Stomach smooth muscle (tissue), 2 donors: ENCODE measurements around the gene ZGLP1.
A peak's percentile ranks its signal among the peaks of the same experiment; 100 is the strongest.

Source experiments
- H3K27ac ChIP-seq: one replicate; pipeline ENCODE4 v1.7.0; 2013; ENCODE audit warnings: mild to moderate bottlenecking, low read length, inconsistent platforms
- H3K27me3 ChIP-seq, 2 donors: one replicate each; pipeline ENCODE4 v1.7.0; 2013; ENCODE audit warnings: low read length in 2 of 2; ENCODE audit not compliant: insufficient read depth in 2 of 2, control insufficient read depth in 1 of 2
- H3K36me3 ChIP-seq, 2 donors: one replicate each; pipeline ENCODE4 v1.7.0; 2013; ENCODE audit warnings: low read length in 2 of 2; ENCODE audit not compliant: control insufficient read depth in 2 of 2, insufficient read depth in 2 of 2
- H3K4me1 ChIP-seq: one replicate; pipeline ENCODE4 v1.7.0; 2013; ENCODE audit warnings: low read length; ENCODE audit not compliant: control insufficient read depth, insufficient read depth
- H3K4me3 ChIP-seq, 2 donors: one replicate each; pipeline ENCODE4 v1.7.0; 2013; ENCODE audit warnings: low read length in 2 of 2
- H3K9ac ChIP-seq, 2 donors: one replicate each; pipeline ENCODE4 v1.7.0; 2013; ENCODE audit warnings: low read length in 2 of 2, mild to moderate bottlenecking in 1 of 2
- H3K9me3 ChIP-seq, 2 donors: one replicate each; pipeline ENCODE4 v1.7.0; 2013; ENCODE audit warnings: low read length in 2 of 2; ENCODE audit not compliant: control insufficient read depth in 2 of 2
- donor health status: healthy.
- donor health status: Pancreatic carcinoma.

The ZGLP1 gene

DNA sequence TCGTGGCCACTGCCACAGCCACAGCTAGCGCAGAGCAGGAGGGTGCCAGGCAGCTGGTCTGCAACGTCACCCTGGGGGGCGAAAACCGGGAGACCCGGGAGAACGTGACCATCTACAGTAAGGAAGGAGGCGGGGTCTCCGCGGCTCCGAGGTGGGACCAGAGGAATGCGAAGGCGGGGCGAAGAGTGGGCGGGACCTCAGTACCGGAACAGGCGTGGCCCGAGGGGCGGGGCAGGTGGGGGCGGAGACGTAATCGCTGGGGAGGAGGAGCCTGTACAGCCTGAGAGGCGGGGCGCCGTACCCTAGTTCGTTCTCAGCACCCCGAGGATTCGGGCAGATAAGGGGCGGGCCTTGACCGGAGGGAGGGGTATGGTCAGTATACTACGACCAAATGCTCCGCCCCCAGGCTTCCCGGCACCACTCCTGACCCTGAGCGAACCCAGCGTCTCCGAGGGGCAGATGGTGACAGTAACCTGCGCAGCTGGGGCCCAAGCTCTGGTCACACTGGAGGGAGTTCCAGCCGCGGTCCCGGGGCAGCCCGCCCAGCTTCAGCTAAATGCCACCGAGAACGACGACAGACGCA, 17.3 kb downstream of the ZGLP1 start:
- Histone ChIP-seq H3K27ac (no peak overlapping the region), H3K9ac (no peak overlapping the region), H3K27me3 (peaks cover 78 to 94% of the 10 kb centered on the region in 2 donors), H3K4me1 (peaks cover 52% of the 10 kb centered on the region), H3K36me3 (no peaks in the 10 kb centered on the region), H3K9me3 (no peaks in the 10 kb centered on the region), H3K4me3 (peak overlapping the region; percentile 55 to 67)

- no peaks in the 10 kb centered on the region for H3K36me3 ChIP-seq
- peaks cover 78 to 98% of the 10 kb centered on the region in 2 donors for H3K27me3 ChIP-seq
- peak overlapping the region; percentile 55 to 67 for H3K4me3 ChIP-seq
- H3K27ac ChIP-seq = no peak overlapping the region
- peaks cover 55% of the 10 kb centered on the region for H3K4me1 ChIP-seq
- H3K9me3 ChIP-seq = no peaks in the 10 kb centered on the region
- no peak overlapping the region for H3K9ac ChIP-seq
Observed at GRCh38 chr19:10291554-10292205, 17.9 kb downstream of the ZGLP1 start.

- H3K27ac ChIP-seq = no peak overlapping the region
- H3K9ac ChIP-seq = no peak overlapping the region
- no peaks in the 10 kb centered on the region for H3K9me3 ChIP-seq
- H3K27me3 ChIP-seq = peaks cover 79 to 96% of the 10 kb centered on the region in 2 donors
- peaks cover 56% of the 10 kb centered on the region for H3K4me1 ChIP-seq
- peak overlapping the region; percentile 55 to 67 for H3K4me3 ChIP-seq
- H3K36me3 ChIP-seq = no peaks in the 10 kb centered on the region
Observed at GRCh38 chr19:10290876-10291553, 18.6 kb downstream of the ZGLP1 start.

- Histone ChIP-seq H3K9ac (no peak overlapping the region), H3K36me3 (no peaks in the 10 kb centered on the region), H3K27me3 (peaks cover 77 to 90% of the 10 kb centered on the region in 2 donors), H3K4me3 (peak overlapping the region in 1 of 2 donors; percentile 67), H3K27ac (no peak overlapping the region), H3K9me3 (no peaks in the 10 kb centered on the region), H3K4me1 (peaks cover 54% of the 10 kb centered on the region)
Observed at GRCh38 chr19:10290357-10290875, 19.2 kb downstream of the ZGLP1 start.

- peaks cover 56% of the 10 kb centered on the region for H3K4me1 ChIP-seq
- no peak within 1 kb of the TSS for H3K27ac ChIP-seq
- H3K36me3 ChIP-seq = no peaks in the 10 kb centered on the region
- H3K4me3 ChIP-seq = peak within 1 kb of the TSS; percentile 49 to 67
- H3K9ac ChIP-seq = no peak within 1 kb of the TSS
- H3K27me3 ChIP-seq = peaks cover 76 to 85% of the 10 kb centered on the region in 2 donors
- no peaks in the 10 kb centered on the region for H3K9me3 ChIP-seq
Observed at GRCh38 chr19:10289836-10290356, 19.7 kb downstream of the ZGLP1 start, which contains the start of gene ICAM5. TSS of gene ICAM5 (plus strand) at chr19:10289952. CDS start at chr19:10290044, 92 bp downstream.

GRCh38 chr19:10289167-10289835, 20.3 kb downstream of the ZGLP1 start:
- no peak overlapping the region for H3K9ac ChIP-seq
- H3K36me3 ChIP-seq = no peaks in the 10 kb centered on the region
- H3K9me3 ChIP-seq = no peaks in the 10 kb centered on the region
- H3K4me3 ChIP-seq = peak overlapping the region; percentile 49 to 62
- H3K27me3 ChIP-seq = peaks cover 72 to 79% of the 10 kb centered on the region in 2 donors
- H3K27ac ChIP-seq = no peak overlapping the region
- peaks cover 56% of the 10 kb centered on the region for H3K4me1 ChIP-seq

- Histone ChIP-seq H3K36me3 (no peaks in the 10 kb centered on the region), H3K27ac (no peak overlapping the region), H3K9me3 (no peaks in the 10 kb centered on the region), H3K4me1 (peaks cover 56% of the 10 kb centered on the region), H3K9ac (no peak overlapping the region), H3K27me3 (peaks cover 67 to 74% of the 10 kb centered on the region in 2 donors), H3K4me3 (peak overlapping the region; percentile 49 to 62)
Observed at GRCh38 chr19:10288662-10289166, 20.9 kb downstream of the ZGLP1 start.

- Histone ChIP-seq H3K4me3 (peak within 1 kb of the TSS in 1 of 2 donors; percentile 15), H3K4me1 (peaks cover 45% of the 10 kb centered on the region), H3K27ac (no peak within 1 kb of the TSS), H3K9me3 (no peaks in the 10 kb centered on the region), H3K9ac (no peak within 1 kb of the TSS), H3K36me3 (no peaks in the 10 kb centered on the region), H3K27me3 (peaks cover 50 to 62% of the 10 kb centered on the region in 2 donors)
Observed at GRCh38 chr19:10286803-10287737, 22.5 kb downstream of the ZGLP1 start, which contains the start of gene ICAM4. TSS of gene ICAM4 (plus strand) at chr19:10286955. CDS start at chr19:10287013, 58 bp downstream.

- H3K9ac ChIP-seq = no peak overlapping the region
- peaks cover 34 to 46% of the 10 kb centered on the region in 2 donors for H3K27me3 ChIP-seq
- H3K9me3 ChIP-seq = no peaks in the 10 kb centered on the region
- peaks cover 28% of the 10 kb centered on the region for H3K4me1 ChIP-seq
- H3K27ac ChIP-seq = no peak overlapping the region
- no peaks in the 10 kb centered on the region for H3K36me3 ChIP-seq
- no peak overlapping the region for H3K4me3 ChIP-seq
Observed at GRCh38 chr19:10285393-10285792, 24.2 kb downstream of the ZGLP1 start.
